Adipocyte (in vitro differentiated cells): ENCODE measurements around the gene CNTNAP5.

Experiments
- DNase-seq: peaks from one replicate; pipeline ENCODE4 v3.0.0-alpha.2; 2015; ENCODE audit warnings: low read depth
- H3K27me3 ChIP-seq: replicated peaks from 2 replicates; pipeline ENCODE4 v1.7.0; 2013; ENCODE audit warnings: mild to moderate bottlenecking, low read length, moderate library complexity; ENCODE audit not compliant: control insufficient read depth, insufficient read depth
- H3K36me3 ChIP-seq: 2 replicates; pipeline ENCODE4 v1.7.0; 2013; ENCODE audit warnings: low read length, mild to moderate bottlenecking, moderate library complexity; ENCODE audit not compliant: control insufficient read depth, insufficient read depth, severe bottlenecking
- H3K4me1 ChIP-seq: 2 replicates; pipeline ENCODE4 v1.7.0; 2013; ENCODE audit warnings: mild to moderate bottlenecking, low read length, moderate library complexity; ENCODE audit not compliant: control insufficient read depth, insufficient read depth
- H3K4me3 ChIP-seq: 2 replicates; pipeline ENCODE4 v1.7.0; 2013; ENCODE audit warnings: mild to moderate bottlenecking, low read length, moderate library complexity
- H3K9ac ChIP-seq: 2 replicates; pipeline ENCODE4 v1.7.0; 2013; ENCODE audit warnings: mild to moderate bottlenecking, low read length, moderate library complexity
- H3K9me3 ChIP-seq: 2 replicates; pipeline ENCODE4 v1.7.0; 2013; ENCODE audit warnings: mild to moderate bottlenecking, low read length, moderate library complexity; ENCODE audit not compliant: control insufficient read depth

Gene CNTNAP5

GRCh38 chr2:124693156-124693555 lies 668.1 kb downstream of the CNTNAP5 start:
- Histone ChIP-seq H3K27me3 (no peaks in the 10 kb centered on the region), H3K9ac (no peak overlapping the region), H3K4me1 (no peaks in the 10 kb centered on the region), H3K4me3 (no peak overlapping the region), H3K36me3 (no peaks in the 10 kb centered on the region), H3K9me3 (peaks cover 40% of the 10 kb centered on the region)
- no peak for DNase-seq

- Histone ChIP-seq H3K4me3 (no peak overlapping the region), H3K9me3 (no peaks in the 10 kb centered on the region), H3K9ac (no peak overlapping the region), H3K4me1 (no peaks in the 10 kb centered on the region), H3K27me3 (no peaks in the 10 kb centered on the region), H3K36me3 (no peaks in the 10 kb centered on the region)
- DNase-seq: no peak
These were observed 674.0 kb downstream of the CNTNAP5 start for GRCh38 chr2:124698979-124699565.

- Histone ChIP-seq H3K27me3 (no peaks in the 10 kb centered on the region), H3K4me3 (no peak overlapping the region), H3K4me1 (no peaks in the 10 kb centered on the region), H3K9ac (no peak overlapping the region), H3K36me3 (no peaks in the 10 kb centered on the region), H3K9me3 (no peaks in the 10 kb centered on the region)
- DNase-seq: no peak
These were observed 677.7 kb downstream of the CNTNAP5 start for GRCh38 chr2:124702777-124703176.

GRCh38 chr2:124704071-124704925 lies 679.2 kb downstream of the CNTNAP5 start:
- Histone ChIP-seq H3K4me3 (no peak overlapping the region), H3K27me3 (no peaks in the 10 kb centered on the region), H3K9ac (no peak overlapping the region), H3K9me3 (no peaks in the 10 kb centered on the region), H3K4me1 (no peaks in the 10 kb centered on the region), H3K36me3 (no peaks in the 10 kb centered on the region)
- no peak for DNase-seq

- DNase-seq: no peak
- no peaks in the 10 kb centered on the region for H3K4me1 ChIP-seq
- H3K9me3 ChIP-seq: no peaks in the 10 kb centered on the region
- no peak overlapping the region for H3K4me3 ChIP-seq
- no peaks in the 10 kb centered on the region for H3K27me3 ChIP-seq
- H3K9ac ChIP-seq: no peak overlapping the region
- no peaks in the 10 kb centered on the region for H3K36me3 ChIP-seq
These were observed 683.6 kb downstream of the CNTNAP5 start for GRCh38 chr2:124708661-124709060.

- Histone ChIP-seq H3K9ac (no peak overlapping the region), H3K27me3 (no peaks in the 10 kb centered on the region), H3K4me3 (no peak overlapping the region), H3K36me3 (no peaks in the 10 kb centered on the region), H3K9me3 (no peaks in the 10 kb centered on the region), H3K4me1 (no peaks in the 10 kb centered on the region)
- DNase-seq: no peak
These were observed 688.9 kb downstream of the CNTNAP5 start for GRCh38 chr2:124713969-124714368.

- no peak overlapping the region for H3K4me3 ChIP-seq
- H3K9me3 ChIP-seq: no peaks in the 10 kb centered on the region
- H3K9ac ChIP-seq: no peak overlapping the region
- H3K4me1 ChIP-seq: no peaks in the 10 kb centered on the region
- H3K36me3 ChIP-seq: no peaks in the 10 kb centered on the region
- no peaks in the 10 kb centered on the region for H3K27me3 ChIP-seq
- DNase-seq: no peak
These were observed 700.1 kb downstream of the CNTNAP5 start for GRCh38 chr2:124725187-124725586.

- H3K36me3 ChIP-seq: no peaks in the 10 kb centered on the region
- no peaks in the 10 kb centered on the region for H3K27me3 ChIP-seq
- no peak overlapping the region for H3K9ac ChIP-seq
- H3K4me1 ChIP-seq: no peaks in the 10 kb centered on the region
- no peak for DNase-seq
- no peak overlapping the region for H3K4me3 ChIP-seq
- H3K9me3 ChIP-seq: no peaks in the 10 kb centered on the region
These were observed 715.5 kb downstream of the CNTNAP5 start for GRCh38 chr2:124740636-124741035.

GRCh38 chr2:124753842-124754241 lies 728.8 kb downstream of the CNTNAP5 start:
- no peak for DNase-seq
- H3K9me3 ChIP-seq: no peaks in the 10 kb centered on the region

GRCh38 chr2:124755386-124755785 lies 730.3 kb downstream of the CNTNAP5 start:
- no peaks in the 10 kb centered on the region for H3K36me3 ChIP-seq
- H3K4me3 ChIP-seq: no peak overlapping the region
- H3K9ac ChIP-seq: no peak overlapping the region
- H3K27me3 ChIP-seq: no peaks in the 10 kb centered on the region
- no peaks in the 10 kb centered on the region for H3K9me3 ChIP-seq
- no peak for DNase-seq
- no peaks in the 10 kb centered on the region for H3K4me1 ChIP-seq

More at GRCh38 chr2:124753842-124754241, 728.8 kb downstream of the CNTNAP5 start:
- no peak overlapping the region for H3K9ac ChIP-seq
- no peaks in the 10 kb centered on the region for H3K4me1 ChIP-seq
- H3K4me3 ChIP-seq: no peak overlapping the region
- H3K27me3 ChIP-seq: no peaks in the 10 kb centered on the region
- no peaks in the 10 kb centered on the region for H3K36me3 ChIP-seq

GRCh38 chr2:124756048-124756447 lies 731.0 kb downstream of the CNTNAP5 start:
- DNase-seq: no peak
- H3K4me3 ChIP-seq: no peak overlapping the region
- no peaks in the 10 kb centered on the region for H3K36me3 ChIP-seq
- no peaks in the 10 kb centered on the region for H3K4me1 ChIP-seq
- no peaks in the 10 kb centered on the region for H3K9me3 ChIP-seq
- no peaks in the 10 kb centered on the region for H3K27me3 ChIP-seq
- no peak overlapping the region for H3K9ac ChIP-seq
